ENCODE results near the gene RACK1. TPM values are rescaled to one million over a fixed set of nuclear protein-coding genes. Genes with fewer than 3 reads are reported as not detected.
A peak's percentile ranks its signal among the peaks of the same experiment; 100 is the strongest.

The RACK1 gene
- total RNA-seq, 1 donor from 2014 or later: 2,123 TPM

DNA sequence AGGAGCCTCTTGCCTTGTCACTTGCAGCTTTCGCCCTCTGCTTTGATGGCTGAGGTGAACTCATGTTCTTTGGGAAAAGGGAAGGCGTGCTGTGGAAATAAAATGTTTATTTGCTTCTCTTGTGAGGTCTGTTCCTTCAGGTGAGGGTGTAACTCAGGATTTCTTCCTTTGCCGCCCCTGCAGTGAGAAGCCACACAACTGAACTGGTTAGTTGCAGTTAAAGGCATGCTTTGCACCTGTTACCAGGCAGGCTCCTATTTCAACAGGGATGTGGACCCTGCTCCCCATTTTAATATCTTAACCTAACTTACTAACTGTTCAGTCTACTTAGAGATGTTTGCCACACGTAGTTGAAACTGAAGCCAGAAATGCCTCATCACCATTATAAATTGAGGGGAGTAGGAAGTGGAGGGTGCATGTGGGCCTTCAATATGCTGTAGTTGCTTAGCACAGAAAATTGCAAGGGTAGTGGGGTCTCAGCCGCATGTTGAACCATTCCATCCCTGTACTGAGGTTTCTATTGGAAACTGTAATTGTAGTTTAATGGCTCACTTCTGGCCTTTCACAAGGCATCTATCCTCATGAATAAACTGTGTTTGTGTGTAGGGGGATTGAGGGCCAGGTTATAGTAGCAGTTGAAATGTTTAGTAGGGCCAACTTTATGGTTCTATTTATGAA lies 7.9 kb downstream of the RACK1 start:
- no peaks in the 10 kb centered on the region for H3K9me3 Mint-ChIP-seq
- H3K36me3 Mint-ChIP-seq (ENCODE audit: low read depth): peaks cover 88% of the 10 kb centered on the region
- H3K27ac Mint-ChIP-seq: peak overlapping the region; percentile 30

DNA sequence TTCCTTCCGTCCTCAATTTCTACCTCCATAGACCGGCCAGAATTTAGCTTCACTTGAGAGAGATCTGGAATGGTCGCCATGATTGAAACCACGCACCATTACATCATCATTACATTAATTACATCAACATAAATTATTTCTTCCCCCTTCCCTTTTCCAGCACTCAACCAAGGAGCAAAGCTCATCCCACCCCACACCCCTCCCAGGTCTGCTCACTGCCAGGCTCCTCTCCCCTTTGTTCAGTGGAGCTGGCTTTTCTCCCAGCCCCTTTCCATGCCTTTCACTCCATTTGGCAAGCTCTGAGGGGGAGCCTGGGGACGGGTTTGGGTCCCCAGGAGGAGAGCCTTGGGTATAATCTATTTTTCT lies 8.4 kb downstream of the RACK1 start:
- DNase-seq (ENCODE audit: low spot score): no peak
- Mint-ChIP-seq H3K4me1 (ENCODE audit: low read depth) (peaks cover 18% of the 10 kb centered on the region), H3K27ac (peak overlapping the region; percentile 30), H3K4me3 (ENCODE audit: low read depth) (no peak overlapping the region), H3K9me3 (no peaks in the 10 kb centered on the region), H3K27me3 (ENCODE audit: low read depth) (no peaks in the 10 kb centered on the region), H3K36me3 (ENCODE audit: low read depth) (peaks cover 87% of the 10 kb centered on the region)
- intact Hi-C loops (cut with micrococcal nuclease): no loop called here

More for the DNA sequence above, 7.9 kb downstream of the RACK1 start:
- Mint-ChIP-seq H3K27me3 (ENCODE audit: low read depth) (no peaks in the 10 kb centered on the region), H3K4me3 (ENCODE audit: low read depth) (no peak overlapping the region), H3K4me1 (ENCODE audit: low read depth) (peaks cover 16% of the 10 kb centered on the region)
- intact Hi-C loops (cut with micrococcal nuclease): no loop called here
- no peak for DNase-seq (ENCODE audit: low spot score)

DNA sequence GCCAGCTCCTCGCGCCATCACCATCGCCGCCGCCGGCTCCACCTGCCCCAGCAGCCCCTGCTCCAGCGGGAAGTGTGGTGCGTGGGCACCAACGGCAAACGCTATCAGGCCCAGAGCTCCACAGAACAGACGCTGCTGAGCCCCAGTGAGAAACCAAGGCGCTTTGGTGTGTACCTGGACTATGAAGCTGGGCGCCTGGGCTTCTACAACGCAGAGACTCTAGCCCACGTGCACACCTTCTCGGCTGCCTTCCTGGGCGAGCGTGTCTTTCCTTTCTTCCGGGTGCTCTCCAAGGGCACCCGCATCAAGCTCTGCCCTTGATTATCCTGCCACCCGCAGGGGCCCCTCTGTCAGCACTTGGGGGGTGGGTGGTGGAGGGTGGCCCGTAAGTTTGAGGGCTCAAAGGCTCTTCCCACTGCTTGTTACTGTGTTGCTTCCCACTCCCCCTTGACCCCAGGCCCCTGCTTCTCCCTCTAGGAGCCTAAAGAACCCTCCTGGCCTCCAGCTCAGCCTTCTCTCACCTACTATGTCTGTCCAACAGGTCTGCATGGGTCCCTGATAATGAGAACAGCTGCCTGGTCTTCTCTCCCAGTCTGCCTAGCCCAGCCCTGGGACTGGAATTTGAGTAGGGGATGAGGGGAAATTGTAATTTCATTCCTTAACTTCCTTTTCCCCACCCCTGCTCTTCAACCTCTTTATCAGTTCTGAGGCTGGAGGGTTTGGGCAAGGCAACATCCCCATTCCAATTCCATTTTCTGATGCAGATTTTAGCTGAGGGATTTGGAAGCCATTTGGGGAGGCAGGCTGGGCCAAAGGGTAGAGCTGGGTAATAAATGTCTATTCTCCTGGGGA lies 9.0 kb downstream of the RACK1 start:
- peaks cover 22% of the 10 kb centered on the region for H3K4me1 Mint-ChIP-seq (ENCODE audit: low read depth)
- no peak overlapping the region for H3K4me3 Mint-ChIP-seq (ENCODE audit: low read depth)
- no peaks in the 10 kb centered on the region for H3K9me3 Mint-ChIP-seq
- H3K27ac Mint-ChIP-seq: peak overlapping the region; percentile 42
- peaks cover 86% of the 10 kb centered on the region for H3K36me3 Mint-ChIP-seq (ENCODE audit: low read depth)
- no peak for DNase-seq (ENCODE audit: low spot score)
- intact Hi-C loops (cut with micrococcal nuclease): no loop called here
- H3K27me3 Mint-ChIP-seq (ENCODE audit: low read depth): no peaks in the 10 kb centered on the region

DNA sequence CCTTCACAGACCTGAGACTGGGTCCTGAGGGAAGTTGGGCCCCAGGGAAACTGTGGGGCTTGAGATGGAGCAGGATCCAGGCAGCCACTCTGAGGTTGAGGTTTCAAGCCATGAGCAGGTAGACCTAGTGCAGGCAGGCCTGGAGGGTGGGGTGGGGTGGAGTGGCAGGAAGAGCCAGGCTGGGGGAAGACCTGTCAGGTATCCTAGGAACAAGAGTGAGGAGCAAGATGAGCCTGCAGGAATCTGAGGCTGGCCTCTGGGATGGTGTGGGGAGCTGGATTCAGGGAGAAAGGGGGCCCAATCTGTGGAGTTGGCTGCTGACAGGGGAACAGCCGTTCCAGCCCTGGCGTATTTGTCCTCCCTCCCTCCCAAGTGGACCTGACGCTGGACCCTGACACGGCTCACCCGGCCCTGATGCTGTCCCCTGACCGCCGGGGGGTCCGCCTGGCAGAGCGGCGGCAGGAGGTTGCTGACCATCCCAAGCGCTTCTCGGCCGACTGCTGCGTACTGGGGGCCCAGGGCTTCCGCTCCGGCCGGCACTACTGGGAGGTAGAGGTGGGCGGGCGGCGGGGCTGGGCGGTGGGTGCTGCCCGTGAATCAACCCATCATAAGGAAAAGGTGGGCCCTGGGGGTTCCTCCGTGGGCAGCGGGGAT lies 9.8 kb downstream of the RACK1 start:
- intact Hi-C loops (cut with micrococcal nuclease): no loop called here
- DNase-seq (ENCODE audit: low spot score): no peak
- Mint-ChIP-seq H3K4me3 (ENCODE audit: low read depth) (no peak overlapping the region), H3K4me1 (ENCODE audit: low read depth) (peaks cover 24% of the 10 kb centered on the region), H3K27ac (no peak overlapping the region), H3K27me3 (ENCODE audit: low read depth) (no peaks in the 10 kb centered on the region), H3K9me3 (no peaks in the 10 kb centered on the region), H3K36me3 (ENCODE audit: low read depth) (peaks cover 85% of the 10 kb centered on the region)

DNA sequence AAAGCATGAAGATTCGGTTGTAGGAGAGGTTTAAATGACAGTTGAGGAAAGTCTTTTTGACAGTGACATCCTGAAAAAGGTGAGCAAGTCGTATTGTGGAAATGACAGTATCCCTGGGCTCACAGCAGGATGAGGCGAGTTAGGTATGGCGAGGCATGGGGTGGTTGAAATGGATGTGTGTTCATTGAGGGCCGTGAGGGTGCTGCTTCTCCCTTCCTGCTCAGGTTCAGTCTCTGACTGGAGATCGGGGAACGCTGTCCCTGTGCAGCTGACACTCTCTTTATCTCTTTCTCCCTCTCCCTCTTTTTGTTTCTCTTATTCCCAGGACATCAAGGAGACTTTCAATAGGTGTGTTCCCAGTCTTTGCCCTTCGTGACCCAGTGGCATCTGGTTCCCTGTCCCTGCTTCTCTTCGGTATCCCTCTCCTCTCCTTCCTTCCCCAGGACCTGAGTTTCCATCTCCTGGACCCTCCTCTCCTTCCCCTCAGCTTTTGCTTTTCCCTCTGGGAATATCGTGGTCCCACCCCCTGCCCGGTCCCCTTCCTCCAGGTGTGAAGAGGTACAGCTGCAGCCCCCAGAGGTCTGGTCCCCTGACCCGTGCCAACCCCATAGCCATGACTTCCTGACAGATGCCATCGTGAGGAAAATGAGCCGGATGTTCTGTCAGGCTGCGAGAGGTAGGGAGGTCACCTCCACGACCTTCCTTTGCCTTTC lies 10.5 kb downstream of the RACK1 start:
- H3K36me3 Mint-ChIP-seq (ENCODE audit: low read depth): peaks cover 78% of the 10 kb centered on the region
- no peaks in the 10 kb centered on the region for H3K27me3 Mint-ChIP-seq (ENCODE audit: low read depth)
- H3K27ac Mint-ChIP-seq: peak overlapping the region; percentile 1
- intact Hi-C loops (cut with micrococcal nuclease): no loop called here
- no peak for DNase-seq (ENCODE audit: low spot score)
- no peak overlapping the region for H3K4me3 Mint-ChIP-seq (ENCODE audit: low read depth)
- H3K9me3 Mint-ChIP-seq: no peaks in the 10 kb centered on the region
- peaks cover 21% of the 10 kb centered on the region for H3K4me1 Mint-ChIP-seq (ENCODE audit: low read depth)

DNA sequence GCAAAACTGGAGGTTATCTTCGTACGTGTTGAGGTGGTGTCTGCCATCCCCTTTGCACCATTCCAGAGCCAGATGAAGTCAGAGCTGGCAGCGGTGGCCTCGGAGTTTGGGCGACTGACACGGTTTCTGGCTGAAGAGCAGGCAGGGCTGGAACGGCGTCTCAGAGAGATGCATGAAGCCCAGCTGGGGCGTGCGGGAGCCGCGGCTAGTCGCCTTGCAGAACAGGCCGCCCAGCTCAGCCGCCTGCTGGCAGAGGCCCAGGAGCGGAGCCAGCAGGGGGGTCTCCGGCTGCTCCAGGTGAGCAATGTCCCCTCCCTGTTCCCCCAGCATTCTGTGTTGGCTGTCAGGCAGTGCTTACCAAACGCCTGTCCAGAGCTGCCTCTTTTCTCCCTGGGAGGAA lies 11.1 kb downstream of the RACK1 start:
- H3K4me1 Mint-ChIP-seq (ENCODE audit: low read depth): peaks cover 15% of the 10 kb centered on the region
- intact Hi-C loops (cut with micrococcal nuclease): no loop called here
- no peak for DNase-seq (ENCODE audit: low spot score)
- no peaks in the 10 kb centered on the region for H3K27me3 Mint-ChIP-seq (ENCODE audit: low read depth)
- H3K9me3 Mint-ChIP-seq: no peaks in the 10 kb centered on the region
- H3K27ac Mint-ChIP-seq: peak overlapping the region; percentile 1
- no peak overlapping the region for H3K4me3 Mint-ChIP-seq (ENCODE audit: low read depth)
- H3K36me3 Mint-ChIP-seq (ENCODE audit: low read depth): peaks cover 72% of the 10 kb centered on the region

DNA sequence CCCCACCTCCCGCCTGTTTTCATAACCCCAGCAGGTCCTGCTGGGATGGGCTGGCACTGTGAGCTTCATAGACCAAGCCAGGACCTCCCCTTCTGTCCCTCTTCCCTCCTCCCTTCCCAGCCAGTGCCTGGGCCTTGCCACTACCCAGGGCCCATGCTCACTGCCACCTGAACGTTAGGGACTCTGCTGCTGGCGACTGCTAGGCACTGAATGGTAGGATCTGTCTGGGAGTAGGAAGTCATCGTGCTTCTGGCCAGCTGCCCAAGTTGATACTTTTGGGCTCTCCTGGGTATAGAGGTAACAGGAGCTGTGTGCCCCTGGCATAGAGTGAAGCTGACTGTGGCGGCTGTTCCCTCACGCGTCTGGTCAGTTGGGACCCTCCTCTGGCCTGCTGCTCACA lies 12.3 kb downstream of the RACK1 start:
- Mint-ChIP-seq H3K9me3 (no peaks in the 10 kb centered on the region), H3K4me3 (ENCODE audit: low read depth) (no peak overlapping the region), H3K27ac (no peak overlapping the region), H3K4me1 (ENCODE audit: low read depth) (peaks cover 15% of the 10 kb centered on the region), H3K27me3 (ENCODE audit: low read depth) (no peaks in the 10 kb centered on the region), H3K36me3 (ENCODE audit: low read depth) (peaks cover 60% of the 10 kb centered on the region)
- intact Hi-C loops (cut with micrococcal nuclease): no loop called here
- DNase-seq (ENCODE audit: low spot score): no peak

DNA sequence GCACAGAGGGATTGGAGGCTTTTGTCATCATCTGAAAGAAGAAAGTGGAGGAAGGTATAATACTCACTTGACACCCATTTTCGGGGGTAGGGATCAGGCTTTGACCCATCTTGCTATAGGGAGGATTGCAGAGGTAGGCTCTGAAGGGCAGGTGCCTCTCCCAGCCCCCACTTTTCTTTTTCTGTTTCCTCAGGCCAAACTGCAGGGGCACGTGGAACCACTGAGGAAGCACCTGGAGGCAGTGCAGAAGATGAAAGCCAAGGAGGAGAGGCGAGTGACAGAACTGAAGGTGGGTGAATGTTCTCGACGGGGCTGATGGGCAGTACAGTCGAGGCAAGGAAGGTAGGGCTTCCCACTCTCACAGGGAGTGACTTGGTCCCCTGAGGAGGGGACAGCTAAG lies 13.2 kb downstream of the RACK1 start:
- H3K4me3 Mint-ChIP-seq (ENCODE audit: low read depth): no peak overlapping the region
- no peaks in the 10 kb centered on the region for H3K27me3 Mint-ChIP-seq (ENCODE audit: low read depth)
- peaks cover 51% of the 10 kb centered on the region for H3K36me3 Mint-ChIP-seq (ENCODE audit: low read depth)
- DNase-seq (ENCODE audit: low spot score): no peak
- no peaks in the 10 kb centered on the region for H3K9me3 Mint-ChIP-seq
- intact Hi-C loops (cut with micrococcal nuclease): no loop called here
- peaks cover 19% of the 10 kb centered on the region for H3K4me1 Mint-ChIP-seq (ENCODE audit: low read depth)
- H3K27ac Mint-ChIP-seq: no peak overlapping the region

DNA sequence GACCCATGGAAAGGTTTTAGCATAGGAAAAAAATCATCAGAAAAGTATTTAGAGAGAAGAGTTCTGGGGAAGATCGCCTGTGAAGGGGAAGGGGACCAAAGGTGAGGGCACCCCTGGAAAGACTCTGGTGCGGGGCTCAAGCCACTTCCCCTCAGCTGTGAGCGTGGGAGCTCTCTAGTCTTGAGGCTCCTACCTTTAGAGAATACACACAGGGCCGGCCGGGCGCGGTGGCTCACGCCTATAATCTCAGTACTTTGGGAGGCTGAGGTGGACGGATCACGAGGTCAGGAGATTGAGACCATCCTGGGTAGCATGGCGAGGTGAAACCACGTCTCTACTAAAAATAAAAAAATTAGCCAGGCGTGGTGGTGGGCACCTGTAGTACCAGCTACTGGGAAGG lies 13.7 kb downstream of the RACK1 start:
- Mint-ChIP-seq H3K27me3 (ENCODE audit: low read depth) (no peaks in the 10 kb centered on the region), H3K27ac (peak overlapping the region; percentile 24), H3K36me3 (ENCODE audit: low read depth) (peaks cover 46% of the 10 kb centered on the region), H3K9me3 (no peaks in the 10 kb centered on the region), H3K4me1 (ENCODE audit: low read depth) (peaks cover 24% of the 10 kb centered on the region), H3K4me3 (ENCODE audit: low read depth) (no peak overlapping the region)
- intact Hi-C loops (cut with micrococcal nuclease): no loop called here
- DNase-seq (ENCODE audit: low spot score): no peak

DNA sequence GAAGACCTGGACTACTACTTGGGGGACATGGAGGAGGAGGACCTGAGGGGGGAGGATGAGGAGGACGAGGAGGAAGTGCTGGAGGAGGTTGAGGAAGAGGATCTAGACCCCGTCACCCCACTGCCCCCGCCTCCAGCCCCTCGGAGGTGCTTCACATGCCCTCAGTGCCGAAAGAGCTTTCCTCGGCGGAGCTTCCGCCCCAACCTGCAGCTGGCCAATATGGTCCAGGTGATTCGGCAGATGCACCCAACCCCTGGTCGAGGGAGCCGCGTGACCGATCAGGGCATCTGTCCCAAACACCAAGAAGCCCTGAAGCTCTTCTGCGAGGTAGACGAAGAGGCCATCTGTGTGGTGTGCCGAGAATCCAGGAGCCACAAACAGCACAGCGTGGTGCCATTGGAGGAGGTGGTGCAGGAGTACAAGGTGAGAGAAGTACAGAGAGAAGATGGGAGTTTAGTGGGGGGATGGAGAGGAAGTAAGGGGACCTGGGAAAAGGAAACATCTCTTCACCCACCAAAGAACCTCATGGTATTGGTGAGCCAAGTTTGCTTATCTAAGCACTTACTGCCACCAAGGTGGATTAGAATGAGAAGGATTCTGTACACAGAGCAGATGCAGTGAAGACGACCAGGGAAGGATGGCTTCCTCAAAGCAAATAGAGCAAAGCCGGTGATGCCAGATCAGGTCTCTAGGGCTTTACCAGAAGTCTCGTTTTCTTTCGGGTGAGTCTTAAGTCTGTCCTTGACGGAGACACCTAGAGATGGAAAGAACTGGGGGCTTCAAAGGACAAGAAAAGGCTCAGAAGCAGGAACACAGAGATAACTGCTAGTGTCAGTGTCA lies 19.1 kb downstream of the RACK1 start:
- no peak for DNase-seq (ENCODE audit: low spot score)
- Mint-ChIP-seq H3K27ac (peak overlapping the region; percentile 98), H3K4me1 (ENCODE audit: low read depth) (peaks cover 56% of the 10 kb centered on the region), H3K9me3 (no peaks in the 10 kb centered on the region), H3K36me3 (ENCODE audit: low read depth) (peaks cover 11% of the 10 kb centered on the region), H3K4me3 (ENCODE audit: low read depth) (peak overlapping the region; percentile 97), H3K27me3 (ENCODE audit: low read depth) (peaks cover 2% of the 10 kb centered on the region)
- intact Hi-C loops (cut with micrococcal nuclease): no loop called here

DNA sequence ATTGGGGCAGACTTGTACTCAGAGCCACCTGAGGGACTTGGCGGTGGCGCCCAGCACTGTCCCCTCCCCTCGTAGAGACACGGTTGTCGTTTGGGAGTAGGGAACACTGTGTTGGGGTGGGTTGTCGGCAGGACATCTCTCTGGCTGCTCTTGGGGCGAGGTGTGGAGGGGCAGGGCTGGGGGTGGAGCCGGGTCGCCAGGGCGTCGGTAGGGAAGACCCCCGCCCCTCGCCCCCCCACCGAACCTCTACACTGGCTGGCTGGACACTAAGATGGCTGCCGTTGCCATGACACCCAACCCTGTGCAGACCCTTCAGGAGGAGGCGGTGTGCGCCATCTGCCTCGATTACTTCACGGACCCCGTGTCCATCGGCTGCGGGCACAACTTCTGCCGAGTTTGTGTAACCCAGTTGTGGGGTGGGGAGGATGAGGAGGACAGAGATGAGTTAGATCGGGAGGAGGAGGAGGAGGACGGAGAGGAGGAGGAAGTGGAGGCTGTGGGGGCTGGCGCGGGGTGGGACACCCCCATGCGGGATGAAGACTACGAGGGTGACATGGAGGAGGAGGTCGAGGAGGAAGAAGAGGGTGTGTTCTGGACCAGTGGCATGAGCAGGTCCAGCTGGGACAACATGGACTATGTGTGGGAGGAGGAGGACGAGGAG lies 19.8 kb downstream of the RACK1 start:
- Mint-ChIP-seq H3K4me1 (ENCODE audit: low read depth) (peaks cover 53% of the 10 kb centered on the region), H3K4me3 (ENCODE audit: low read depth) (peak overlapping the region; percentile 97), H3K27me3 (ENCODE audit: low read depth) (peaks cover 2% of the 10 kb centered on the region), H3K36me3 (ENCODE audit: low read depth) (peaks cover 5% of the 10 kb centered on the region), H3K27ac (peak overlapping the region; percentile 98), H3K9me3 (no peaks in the 10 kb centered on the region)
- DNase-seq (ENCODE audit: low spot score): no peak
- intact Hi-C loops (cut with micrococcal nuclease): loop anchor here (1.0 to 2.0 kb wide), 4 partner anchors 17 to 419 kb away; partner anchors contain the start of gene TRIM52

Measured in activated T-helper 2 cell treated with anti-CD3 and anti-CD28 coated beads, Interferon-gamma antibody, Interleukin-2, Interleukin-4, amounts not matched to agents 10 μg/mL and 5 μg/mL and 100 μg/mL, durations not matched to agents 14 hours and 24 hours and 36 hours (primary cell).